Neural cell (in vitro differentiated cells): ENCODE results near the gene TCF4.

ENCODE experiments used
- EZH2 ChIP-seq: fragments of 200-600, 300-800 bp; shearing (Covaris generic), sonication (generic); IDR thresholded peaks from 2 replicates; pipeline ENCODE4 v1.6.1; 2014; ENCODE audit warnings: antibody characterized with exemption, low read length, borderline replicate concordance, mild to moderate bottlenecking; ENCODE audit not compliant: insufficient read depth, poor library complexity, severe bottlenecking
- MXI1 ChIP-seq: fragments of 450-650 bp; conservative IDR thresholded peaks from 2 replicates; pipeline ENCODE4 v1.6.1; 2014; ENCODE audit warnings: antibody characterized with exemption, mild to moderate bottlenecking; ENCODE audit not compliant: poor library complexity, severe bottlenecking
- POLR2AphosphoS5 ChIP-seq: IDR thresholded peaks from 2 replicates; pipeline ENCODE4 v1.6.1; 2012
- RAD21 ChIP-seq: fragments of 450-650 bp; conservative IDR thresholded peaks from 2 replicates; pipeline ENCODE4 v1.6.1; 2014; ENCODE audit warnings: antibody characterized with exemption, mild to moderate bottlenecking, moderate library complexity
- SMC3 ChIP-seq: fragments of 450-650 bp; conservative IDR thresholded peaks from 2 replicates; pipeline ENCODE4 v1.6.1; 2014; ENCODE audit warnings: antibody characterized with exemption, mild to moderate bottlenecking, moderate library complexity; ENCODE audit not compliant: poor library complexity
- TF ChIP-seq, protein P1 (sequence below): fragments of 450-650 bp; IDR thresholded peaks from 2 replicates; pipeline ENCODE4 v1.5.1; 2014; ENCODE audit warnings: antibody characterized with exemption, mild to moderate bottlenecking, moderate library complexity; ENCODE audit not compliant: poor library complexity, severe bottlenecking

DNA sequence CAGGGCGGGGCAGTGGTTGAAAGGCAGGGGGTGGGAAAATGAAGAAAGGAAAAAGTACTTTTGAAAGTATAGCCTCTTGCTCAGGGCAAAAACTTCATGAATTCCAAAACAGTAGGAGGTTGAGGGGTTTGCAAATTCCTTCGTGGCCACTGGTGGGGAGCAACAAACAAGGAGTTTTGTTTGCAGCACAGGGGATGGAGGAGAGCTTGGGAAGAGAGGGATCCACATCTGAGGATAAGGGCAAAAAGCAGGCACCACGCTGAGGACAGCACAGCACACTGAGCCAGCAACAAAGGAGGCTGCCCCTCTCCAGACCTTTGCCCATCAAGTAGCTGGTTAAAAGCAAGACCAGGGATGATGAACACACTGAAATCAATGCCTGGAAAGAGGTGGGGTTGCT, 148.9 kb downstream of the TCF4 start:
- TF ChIP-seq POLR2AphosphoS5, result no peak
- TF ChIP-seq SMC3, result no peak
- TF ChIP-seq, protein P1, sequence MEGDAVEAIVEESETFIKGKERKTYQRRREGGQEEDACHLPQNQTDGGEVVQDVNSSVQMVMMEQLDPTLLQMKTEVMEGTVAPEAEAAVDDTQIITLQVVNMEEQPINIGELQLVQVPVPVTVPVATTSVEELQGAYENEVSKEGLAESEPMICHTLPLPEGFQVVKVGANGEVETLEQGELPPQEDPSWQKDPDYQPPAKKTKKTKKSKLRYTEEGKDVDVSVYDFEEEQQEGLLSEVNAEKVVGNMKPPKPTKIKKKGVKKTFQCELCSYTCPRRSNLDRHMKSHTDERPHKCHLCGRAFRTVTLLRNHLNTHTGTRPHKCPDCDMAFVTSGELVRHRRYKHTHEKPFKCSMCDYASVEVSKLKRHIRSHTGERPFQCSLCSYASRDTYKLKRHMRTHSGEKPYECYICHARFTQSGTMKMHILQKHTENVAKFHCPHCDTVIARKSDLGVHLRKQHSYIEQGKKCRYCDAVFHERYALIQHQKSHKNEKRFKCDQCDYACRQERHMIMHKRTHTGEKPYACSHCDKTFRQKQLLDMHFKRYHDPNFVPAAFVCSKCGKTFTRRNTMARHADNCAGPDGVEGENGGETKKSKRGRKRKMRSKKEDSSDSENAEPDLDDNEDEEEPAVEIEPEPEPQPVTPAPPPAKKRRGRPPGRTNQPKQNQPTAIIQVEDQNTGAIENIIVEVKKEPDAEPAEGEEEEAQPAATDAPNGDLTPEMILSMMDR, result no peak
- TF ChIP-seq RAD21, result no peak
- no peak for TF ChIP-seq EZH2
- no peak for TF ChIP-seq MXI1
